ENCODE data around the gene DHX35.

DNA sequence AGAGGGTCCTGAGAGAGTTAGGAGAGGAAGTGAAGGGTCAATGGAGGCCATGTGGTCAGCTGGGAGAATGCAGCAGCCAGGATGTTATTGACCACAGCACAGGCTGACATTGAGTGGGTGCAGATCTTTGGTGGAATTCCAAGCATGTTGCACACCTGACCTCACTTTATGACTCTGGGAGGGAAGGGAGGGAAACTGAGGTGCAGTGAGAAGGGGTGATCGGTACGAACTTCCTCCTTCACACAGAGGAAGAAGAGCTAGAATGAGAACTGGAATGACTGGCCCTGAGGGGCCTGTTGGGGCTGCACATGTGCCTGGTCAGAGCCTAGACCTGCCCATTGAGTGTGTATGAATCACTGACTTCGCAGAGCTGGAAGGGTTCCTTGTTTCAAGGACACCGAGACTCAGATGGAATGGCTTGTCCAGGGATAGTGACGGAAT is 26.2 kb upstream of the DHX35 start:
- TF ChIP-seq, protein P1, sequence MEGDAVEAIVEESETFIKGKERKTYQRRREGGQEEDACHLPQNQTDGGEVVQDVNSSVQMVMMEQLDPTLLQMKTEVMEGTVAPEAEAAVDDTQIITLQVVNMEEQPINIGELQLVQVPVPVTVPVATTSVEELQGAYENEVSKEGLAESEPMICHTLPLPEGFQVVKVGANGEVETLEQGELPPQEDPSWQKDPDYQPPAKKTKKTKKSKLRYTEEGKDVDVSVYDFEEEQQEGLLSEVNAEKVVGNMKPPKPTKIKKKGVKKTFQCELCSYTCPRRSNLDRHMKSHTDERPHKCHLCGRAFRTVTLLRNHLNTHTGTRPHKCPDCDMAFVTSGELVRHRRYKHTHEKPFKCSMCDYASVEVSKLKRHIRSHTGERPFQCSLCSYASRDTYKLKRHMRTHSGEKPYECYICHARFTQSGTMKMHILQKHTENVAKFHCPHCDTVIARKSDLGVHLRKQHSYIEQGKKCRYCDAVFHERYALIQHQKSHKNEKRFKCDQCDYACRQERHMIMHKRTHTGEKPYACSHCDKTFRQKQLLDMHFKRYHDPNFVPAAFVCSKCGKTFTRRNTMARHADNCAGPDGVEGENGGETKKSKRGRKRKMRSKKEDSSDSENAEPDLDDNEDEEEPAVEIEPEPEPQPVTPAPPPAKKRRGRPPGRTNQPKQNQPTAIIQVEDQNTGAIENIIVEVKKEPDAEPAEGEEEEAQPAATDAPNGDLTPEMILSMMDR (IDR thresholded peaks at IDR 0.05) = no peak
- TF ChIP-seq POLR2AphosphoS5 (IDR thresholded peaks at IDR 0.05) = no peak
- no peak for TF ChIP-seq POLR2A (IDR thresholded peaks at IDR 0.05)

Measured in stomach (tissue), 4 donors.